CD14-positive monocyte (primary cell): ENCODE data around the gene FANCB. TPM values are rescaled to one million over a fixed set of nuclear protein-coding genes. Genes with fewer than 3 reads are reported as not detected.

Source experiments
- DNase-seq, 3 donors: peaks; one replicate each; pipeline ENCODE4 v3.0.0-alpha.2; 2011 to 2022
- H2AFZ ChIP-seq: 2 replicates; pipeline ENCODE4 v1.6.0; 2012; ENCODE audit warnings: mild to moderate bottlenecking, low read depth, low read length, inconsistent platforms; ENCODE audit not compliant: insufficient read depth, poor library complexity, severe bottlenecking
- H3K27ac ChIP-seq, 2 donors: 1 replicate in 1 of 2; 2 replicates in 1 of 2; pipeline ENCODE4 v1.5.1; 2012 to 2013; ENCODE audit warnings: low read length in 2 of 2, control low read depth in 1 of 2, inconsistent platforms in 1 of 2, low read depth in 1 of 2, mild to moderate bottlenecking in 1 of 2
- H3K27me3 ChIP-seq, 2 donors: one replicate each; pipeline versions ENCODE4 v1.6.0 to v1.6.1; 2011 to 2013; ENCODE audit warnings: low read length in 2 of 2; ENCODE audit not compliant: control insufficient read depth in 2 of 2, insufficient read depth in 2 of 2
- H3K36me3 ChIP-seq, 2 donors: replicated peaks in 1 of 2; 1 replicate in 1 of 2; 2 replicates in 1 of 2; pipeline versions ENCODE4 v1.5.1 to v1.6.1; 2012 to 2013; ENCODE audit warnings: low read length in 2 of 2, control low read depth in 1 of 2, inconsistent platforms in 1 of 2, mild to moderate bottlenecking in 1 of 2; ENCODE audit not compliant: insufficient read depth in 2 of 2, control insufficient read depth in 1 of 2
- H3K4me1 ChIP-seq, 2 donors: 1 replicate in 1 of 2; 2 replicates in 1 of 2; pipeline versions ENCODE4 v1.5.1 to v1.6.1; 2012 to 2013; ENCODE audit warnings: low read length in 2 of 2, control low read depth in 1 of 2, inconsistent platforms in 1 of 2, mild to moderate bottlenecking in 1 of 2, moderate library complexity in 1 of 2; ENCODE audit not compliant: insufficient read depth in 2 of 2, control insufficient read depth in 1 of 2
- H3K4me2 ChIP-seq: replicated peaks from 2 replicates; pipeline ENCODE3; 2012; ENCODE audit warnings: low read length, moderate library complexity, mild to moderate bottlenecking; ENCODE audit not compliant: poor library complexity, severe bottlenecking; ENCODE audit errors: extremely low read depth
- H3K4me3 ChIP-seq, 3 experiments: fragments of 200-600 bp in 1 of 3; sonication (generic) in 1 of 3; replicated peaks in 1 of 3; 1 replicate in 2 of 3; 2 replicates in 1 of 3; pipeline ENCODE4 v1.5.1; 2011 to 2013; ENCODE audit warnings: low read length in 3 of 3, mild to moderate bottlenecking in 3 of 3, control low read depth in 2 of 3, low read depth in 2 of 3, inconsistent platforms in 1 of 3, moderate library complexity in 1 of 3
- H3K79me2 ChIP-seq: 2 replicates; pipeline ENCODE4 v1.6.0; 2012; ENCODE audit warnings: mild to moderate bottlenecking, control low read depth, inconsistent platforms, low read length, moderate library complexity; ENCODE audit not compliant: insufficient read depth
- H3K9ac ChIP-seq: 2 replicates; pipeline ENCODE4 v1.6.0; 2017; ENCODE audit warnings: low read length, mild to moderate bottlenecking; ENCODE audit not compliant: insufficient read depth, poor library complexity, severe bottlenecking
- H3K9me3 ChIP-seq, 2 donors: replicated peaks in 1 of 2; 1 replicate in 1 of 2; 2 replicates in 1 of 2; pipeline versions ENCODE4 v1.5.1 to v1.6.1; 2012 to 2013; ENCODE audit warnings: low read length in 2 of 2, control low read depth in 1 of 2; ENCODE audit not compliant: control insufficient read depth in 1 of 2, insufficient read depth in 1 of 2
- H4K20me1 ChIP-seq: 2 replicates; pipeline ENCODE4 v1.6.0; 2012; ENCODE audit warnings: mild to moderate bottlenecking, low read length, control low read depth, moderate library complexity; ENCODE audit not compliant: insufficient read depth
- H3K27ac Mint-ChIP-seq, 7 donors: one replicate each; pipeline ENCODE4 v1.8.0; 2020; ENCODE audit warnings: mild to moderate bottlenecking in 7 of 7, mixed read lengths in 7 of 7, moderate library complexity in 6 of 7, inconsistent platforms in 2 of 7
- H3K27me3 Mint-ChIP-seq, 3 donors: one replicate each; pipeline ENCODE4 v1.8.0; 2021 to 2022; ENCODE audit warnings: low read depth in 3 of 3, mild to moderate bottlenecking in 3 of 3, mixed read lengths in 3 of 3, moderate library complexity in 3 of 3, inconsistent platforms in 1 of 3
- H3K36me3 Mint-ChIP-seq, 2 donors: one replicate each; pipeline ENCODE4 v1.8.0; 2020; ENCODE audit warnings: mixed read lengths in 2 of 2, inconsistent platforms in 1 of 2, mild to moderate bottlenecking in 1 of 2
- H3K4me1 Mint-ChIP-seq: one replicate; pipeline ENCODE4 v1.8.0; 2020; ENCODE audit warnings: mild to moderate bottlenecking, mixed read lengths
- H3K4me3 Mint-ChIP-seq, 2 donors: one replicate each; pipeline ENCODE4 v1.8.0; 2020; ENCODE audit warnings: mild to moderate bottlenecking in 2 of 2, mixed read lengths in 2 of 2, moderate library complexity in 1 of 2
- H3K9me3 Mint-ChIP-seq, 7 donors: one replicate each; pipeline ENCODE4 v1.8.0; 2020 to 2022; ENCODE audit warnings: mixed read lengths in 7 of 7, mild to moderate bottlenecking in 6 of 7, moderate library complexity in 6 of 7, inconsistent platforms in 2 of 7
- WGBS: methylation state at CpG from one replicate; pipeline ENCODE4 v1.1.5; 2013; ENCODE audit warnings: missing lambda C conversion rate; ENCODE audit not compliant: insufficient coverage; 5-methylcytosine and 5-hydroxymethylcytosine counted together
- intact Hi-C, 2 donors: fragments of 100-400 bp; cut with micrococcal nuclease; formaldehyde crosslinking; loops; one replicate each; pipeline versions ENCODE4 v1.15.0 to v1.15.1; 2023
- polyA plus RNA-seq, 3 donors: library from polyadenylated mRNA; depleted of rRNA in 1 of 3; unstranded in 2 of 3; stranded (reverse) in 1 of 3; fragments of 300-500 nt in 2 of 3; fragments of >200 nt in 1 of 3; fragmentation: Illumina TruSeq in 2 of 3; gene quantifications; 1 replicate in 2 of 3; 2 replicates in 1 of 3; pipeline ENCODE4 v1.2.3, GENCODE V29; 2012 to 2021
- TF ChIP-seq, protein P1 (sequence below): fragments of 200-600 bp; IDR thresholded peaks from one replicate; pipeline ENCODE4 v1.8.0; 2022; ENCODE audit warnings: antibody characterized with exemption, mild to moderate bottlenecking

FANCB gene
- polyA plus RNA-seq, 3 donors, result 0.85 to 4.2 (median 2.6) TPM

GRCh38 chrX:14897042-14897441 is 24.2 kb upstream of the FANCB start:
- WGBS, result no CpG with 5 or more reads among the region's 2 CpGs
- no peak overlapping the region for H3K9ac ChIP-seq
- H3K27me3 Mint-ChIP-seq, result no peaks in the 10 kb centered on the region

GRCh38 chrX:14896273-14896672 is 23.4 kb upstream of the FANCB start:
- Histone ChIP-seq H3K79me2 (no peaks in the 10 kb centered on the region), H3K9me3 (no peaks in the 10 kb centered on the region), H3K36me3 (peaks cover 26 to 61% of the 10 kb centered on the region in 2 donors), H3K27me3 (no peaks in the 10 kb centered on the region), H2AFZ (no peak overlapping the region), H3K27ac (no peak overlapping the region), H3K4me2 (no peak overlapping the region), H3K9ac (no peak overlapping the region), H3K4me1 (peaks cover 0 to 3% of the 10 kb centered on the region in 2 donors), H4K20me1 (peaks cover 10% of the 10 kb centered on the region), H3K4me3 (no peak overlapping the region)
- H3K36me3 Mint-ChIP-seq, result peaks cover 31 to 33% of the 10 kb centered on the region in 2 donors
- no peaks in the 10 kb centered on the region for H3K27me3 Mint-ChIP-seq
- H3K4me1 Mint-ChIP-seq, result peaks cover 3% of the 10 kb centered on the region
- TF ChIP-seq, protein P1, sequence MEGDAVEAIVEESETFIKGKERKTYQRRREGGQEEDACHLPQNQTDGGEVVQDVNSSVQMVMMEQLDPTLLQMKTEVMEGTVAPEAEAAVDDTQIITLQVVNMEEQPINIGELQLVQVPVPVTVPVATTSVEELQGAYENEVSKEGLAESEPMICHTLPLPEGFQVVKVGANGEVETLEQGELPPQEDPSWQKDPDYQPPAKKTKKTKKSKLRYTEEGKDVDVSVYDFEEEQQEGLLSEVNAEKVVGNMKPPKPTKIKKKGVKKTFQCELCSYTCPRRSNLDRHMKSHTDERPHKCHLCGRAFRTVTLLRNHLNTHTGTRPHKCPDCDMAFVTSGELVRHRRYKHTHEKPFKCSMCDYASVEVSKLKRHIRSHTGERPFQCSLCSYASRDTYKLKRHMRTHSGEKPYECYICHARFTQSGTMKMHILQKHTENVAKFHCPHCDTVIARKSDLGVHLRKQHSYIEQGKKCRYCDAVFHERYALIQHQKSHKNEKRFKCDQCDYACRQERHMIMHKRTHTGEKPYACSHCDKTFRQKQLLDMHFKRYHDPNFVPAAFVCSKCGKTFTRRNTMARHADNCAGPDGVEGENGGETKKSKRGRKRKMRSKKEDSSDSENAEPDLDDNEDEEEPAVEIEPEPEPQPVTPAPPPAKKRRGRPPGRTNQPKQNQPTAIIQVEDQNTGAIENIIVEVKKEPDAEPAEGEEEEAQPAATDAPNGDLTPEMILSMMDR, result no peak
- H3K9me3 Mint-ChIP-seq, result no peaks in the 10 kb centered on the region
- no CpG with 5 or more reads among the region's 2 CpGs for WGBS
- DNase-seq, result no peak
- intact Hi-C loops, result no loop called here
- no peak overlapping the region for H3K4me3 Mint-ChIP-seq
- H3K27ac Mint-ChIP-seq, result peak overlapping the region in 3 of 7 donors; percentile 16 to 80 (median 62)

More at GRCh38 chrX:14897042-14897441, 24.2 kb upstream of the FANCB start:
- Histone ChIP-seq H2AFZ (no peak overlapping the region), H3K79me2 (no peaks in the 10 kb centered on the region), H3K27me3 (no peaks in the 10 kb centered on the region), H3K27ac (no peak overlapping the region), H4K20me1 (peaks cover 10% of the 10 kb centered on the region), H3K4me3 (no peak overlapping the region), H3K4me2 (no peak overlapping the region), H3K4me1 (peaks cover 0 to 3% of the 10 kb centered on the region in 2 donors), H3K36me3 (peaks cover 26 to 61% of the 10 kb centered on the region in 2 donors), H3K9me3 (no peaks in the 10 kb centered on the region)
- Mint-ChIP-seq H3K36me3 (peaks cover 31 to 32% of the 10 kb centered on the region in 2 donors), H3K4me1 (peaks cover 3% of the 10 kb centered on the region), H3K9me3 (no peaks in the 10 kb centered on the region), H3K4me3 (no peak overlapping the region), H3K27ac (peak overlapping the region in 1 of 7 donors; percentile 54)
- intact Hi-C loops, result no loop called here
- TF ChIP-seq, protein P1, result no peak
- DNase-seq, result no peak
